ENCODE results near the gene LSM4.
"Not testable (repeated sequence)": the region's sequence is repeated elsewhere in the genome, so short reads cannot be mapped to it uniquely, and the experiment has no call there.

Gene LSM4

GRCh38 chr19:18328340-18329034 is 5.6 kb upstream of the LSM4 start:
- no peaks in the 10 kb centered on the region for H3K4me1 ChIP-seq (ENCODE audit: control insufficient read depth, insufficient read depth, low read length)
- peak overlapping the region; percentile 24; the same call in 1 of the 2 replicates for H3K4me3 ChIP-seq (ENCODE audit: low read length)
- H3K27me3 ChIP-seq (ENCODE audit: control insufficient read depth, insufficient read depth, low read length), result no peaks in the 10 kb centered on the region
- H3K36me3 ChIP-seq (ENCODE audit: control insufficient read depth, insufficient read depth, low read length), result no peaks in the 10 kb centered on the region
- no CpG with 5 or more reads among the region's 9 CpGs for WGBS (ENCODE audit: insufficient coverage, insufficient read length)
- no peak for DNase-seq (ENCODE audit: low read depth, low spot score)
- no peak overlapping the region for H3K27ac ChIP-seq (ENCODE audit: low read length)
- H3K9me3 ChIP-seq (ENCODE audit: control insufficient read depth, insufficient read depth, low read length), result no peaks in the 10 kb centered on the region

- Histone ChIP-seq H3K27me3 (ENCODE audit: control insufficient read depth, insufficient read depth, low read length) (no peaks in the 10 kb centered on the region), H3K9me3 (ENCODE audit: control insufficient read depth, insufficient read depth, low read length) (no peaks in the 10 kb centered on the region), H3K4me1 (ENCODE audit: control insufficient read depth, insufficient read depth, low read length) (no peaks in the 10 kb centered on the region), H3K4me3 (ENCODE audit: low read length) (no peak overlapping the region), H3K36me3 (ENCODE audit: control insufficient read depth, insufficient read depth, low read length) (no peaks in the 10 kb centered on the region), H3K27ac (ENCODE audit: low read length) (no peak overlapping the region)
- no peak for DNase-seq (ENCODE audit: low read depth, low spot score)
- no CpG with 5 or more reads among the region's 5 CpGs for WGBS (ENCODE audit: insufficient coverage, insufficient read length)
Observed at GRCh38 chr19:18326772-18327171, 3.9 kb upstream of the LSM4 start.

DNA sequence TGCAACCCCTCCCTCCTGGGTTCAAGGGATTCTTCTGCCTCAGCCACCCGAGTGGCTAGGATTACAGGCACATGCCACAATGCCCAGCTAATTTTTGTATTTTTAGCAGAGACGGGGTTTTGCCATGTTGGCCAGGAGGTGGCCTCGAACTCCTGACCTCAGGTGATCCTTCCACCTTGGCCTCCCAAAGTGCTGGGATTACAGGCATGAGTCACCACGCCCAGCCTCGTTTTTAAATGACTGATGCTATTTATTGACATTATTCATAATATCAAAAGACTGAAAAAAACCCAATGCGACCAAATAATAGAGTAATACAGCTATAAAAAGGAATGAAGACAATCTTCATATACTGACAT is 1.5 kb upstream of the LSM4 start:
- DNase-seq (ENCODE audit: low read depth, low spot score); H3K36me3 ChIP-seq (ENCODE audit: control insufficient read depth, insufficient read depth, low read length); H3K4me3 ChIP-seq (ENCODE audit: low read length); H3K27ac ChIP-seq (ENCODE audit: low read length); H3K9me3 ChIP-seq (ENCODE audit: control insufficient read depth, insufficient read depth, low read length); H3K27me3 ChIP-seq (ENCODE audit: control insufficient read depth, insufficient read depth, low read length); H3K4me1 ChIP-seq (ENCODE audit: control insufficient read depth, insufficient read depth, low read length): not testable (repeated sequence)
- no CpG with 5 or more reads among the region's 6 CpGs for WGBS (ENCODE audit: insufficient coverage, insufficient read length)

DNA sequence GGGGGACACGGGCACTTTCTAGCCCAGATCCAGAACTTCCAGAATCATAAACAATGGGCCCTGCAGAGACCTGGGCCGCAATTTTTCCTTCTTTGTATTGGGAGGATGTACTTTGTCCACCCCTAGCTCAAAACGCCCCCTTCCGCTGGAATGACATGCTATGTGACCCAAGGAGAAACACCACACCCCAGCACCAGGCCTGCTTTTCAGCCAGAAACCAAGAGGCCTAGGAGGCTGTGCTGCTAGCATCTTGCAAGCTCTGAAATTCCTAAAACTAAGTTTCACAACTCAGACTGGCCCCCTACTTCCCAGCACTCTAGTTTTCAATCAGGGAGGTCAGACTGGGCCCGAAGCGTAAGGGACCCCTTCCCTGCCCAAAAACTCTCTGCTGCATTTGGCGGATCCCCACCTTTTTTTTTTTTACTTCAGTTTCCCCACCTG is 538 bp downstream of the LSM4 start:
- no peaks in the 10 kb centered on the region for H3K27me3 ChIP-seq (ENCODE audit: control insufficient read depth, insufficient read depth, low read length)
- no peaks in the 10 kb centered on the region for H3K4me1 ChIP-seq (ENCODE audit: control insufficient read depth, insufficient read depth, low read length)
- DNase-seq (ENCODE audit: low read depth, low spot score), result no peak
- no peak overlapping the region for H3K27ac ChIP-seq (ENCODE audit: low read length)
- peak overlapping the region; percentile 65; the same call in 1 of the 2 replicates for H3K4me3 ChIP-seq (ENCODE audit: low read length)
- no CpG with 5 or more reads among the region's 7 CpGs for WGBS (ENCODE audit: insufficient coverage, insufficient read length)
- no peaks in the 10 kb centered on the region for H3K36me3 ChIP-seq (ENCODE audit: control insufficient read depth, insufficient read depth, low read length)
- no peaks in the 10 kb centered on the region for H3K9me3 ChIP-seq (ENCODE audit: control insufficient read depth, insufficient read depth, low read length)

- Histone ChIP-seq H3K4me3 (ENCODE audit: low read length) (no peak overlapping the region; the same call in 1 of the 2 replicates), H3K9me3 (ENCODE audit: control insufficient read depth, insufficient read depth, low read length) (no peaks in the 10 kb centered on the region), H3K4me1 (ENCODE audit: control insufficient read depth, insufficient read depth, low read length) (no peaks in the 10 kb centered on the region), H3K36me3 (ENCODE audit: control insufficient read depth, insufficient read depth, low read length) (no peaks in the 10 kb centered on the region), H3K27me3 (ENCODE audit: control insufficient read depth, insufficient read depth, low read length) (no peaks in the 10 kb centered on the region), H3K27ac (ENCODE audit: low read length) (no peak overlapping the region)
- no CpG with 5 or more reads among the region's 9 CpGs for WGBS (ENCODE audit: insufficient coverage, insufficient read length)
- DNase-seq (ENCODE audit: low read depth, low spot score), result no peak
Observed at GRCh38 chr19:18321734-18322102, 1.2 kb downstream of the LSM4 start.

DNA sequence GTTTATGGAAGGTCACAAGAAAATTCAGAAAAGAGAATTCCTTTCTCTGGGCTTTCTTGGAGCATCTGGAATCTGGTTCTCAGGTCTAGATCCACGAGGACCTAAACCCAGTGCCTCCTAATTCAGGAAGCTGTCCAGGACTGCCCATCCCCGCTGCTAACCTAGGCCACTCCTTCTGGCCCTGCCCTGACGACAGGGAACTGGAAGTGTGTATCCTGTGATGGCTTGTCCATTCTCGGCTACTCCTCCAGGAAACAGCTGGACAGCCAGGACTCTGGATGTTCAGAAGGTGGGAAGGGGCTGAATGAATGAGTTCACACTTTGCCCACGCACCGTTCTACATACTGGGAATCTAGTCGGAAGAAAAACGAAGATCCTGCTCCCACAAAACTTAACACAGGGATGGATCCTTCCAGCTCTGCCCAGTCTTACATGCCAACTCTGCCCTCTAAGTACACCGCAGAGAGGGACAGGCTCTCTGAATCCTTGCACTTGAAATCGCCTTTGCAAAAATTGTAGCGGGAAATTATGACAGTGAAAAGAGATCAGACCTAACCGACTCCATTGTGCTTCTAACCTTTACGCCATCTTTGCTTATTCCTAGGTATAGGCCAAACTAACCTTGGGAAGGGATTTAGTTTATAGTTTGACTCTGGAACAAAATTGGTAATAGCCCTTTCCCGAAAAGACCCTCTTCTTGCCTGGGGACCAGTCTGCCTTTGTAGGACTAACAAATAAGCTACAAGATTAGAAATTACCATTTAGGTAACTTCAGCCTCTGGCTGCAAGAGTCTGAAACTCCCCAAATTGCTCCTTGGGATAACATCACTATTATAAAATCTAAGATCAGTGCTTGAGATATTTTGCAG is 1.8 kb downstream of the LSM4 start:
- Histone ChIP-seq H3K4me3 (ENCODE audit: low read length) (no peak overlapping the region), H3K4me1 (ENCODE audit: control insufficient read depth, insufficient read depth, low read length) (no peaks in the 10 kb centered on the region), H3K27me3 (ENCODE audit: control insufficient read depth, insufficient read depth, low read length) (no peaks in the 10 kb centered on the region), H3K9me3 (ENCODE audit: control insufficient read depth, insufficient read depth, low read length) (no peaks in the 10 kb centered on the region), H3K36me3 (ENCODE audit: control insufficient read depth, insufficient read depth, low read length) (no peaks in the 10 kb centered on the region), H3K27ac (ENCODE audit: low read length) (no peak overlapping the region)
- no peak for DNase-seq (ENCODE audit: low read depth, low spot score)
- no CpG with 5 or more reads among the region's 14 CpGs for WGBS (ENCODE audit: insufficient coverage, insufficient read length)

GRCh38 chr19:18319591-18320135 is 3.2 kb downstream of the LSM4 start:
- no peaks in the 10 kb centered on the region for H3K4me1 ChIP-seq (ENCODE audit: control insufficient read depth, insufficient read depth, low read length)
- H3K36me3 ChIP-seq (ENCODE audit: control insufficient read depth, insufficient read depth, low read length), result no peaks in the 10 kb centered on the region

DNA sequence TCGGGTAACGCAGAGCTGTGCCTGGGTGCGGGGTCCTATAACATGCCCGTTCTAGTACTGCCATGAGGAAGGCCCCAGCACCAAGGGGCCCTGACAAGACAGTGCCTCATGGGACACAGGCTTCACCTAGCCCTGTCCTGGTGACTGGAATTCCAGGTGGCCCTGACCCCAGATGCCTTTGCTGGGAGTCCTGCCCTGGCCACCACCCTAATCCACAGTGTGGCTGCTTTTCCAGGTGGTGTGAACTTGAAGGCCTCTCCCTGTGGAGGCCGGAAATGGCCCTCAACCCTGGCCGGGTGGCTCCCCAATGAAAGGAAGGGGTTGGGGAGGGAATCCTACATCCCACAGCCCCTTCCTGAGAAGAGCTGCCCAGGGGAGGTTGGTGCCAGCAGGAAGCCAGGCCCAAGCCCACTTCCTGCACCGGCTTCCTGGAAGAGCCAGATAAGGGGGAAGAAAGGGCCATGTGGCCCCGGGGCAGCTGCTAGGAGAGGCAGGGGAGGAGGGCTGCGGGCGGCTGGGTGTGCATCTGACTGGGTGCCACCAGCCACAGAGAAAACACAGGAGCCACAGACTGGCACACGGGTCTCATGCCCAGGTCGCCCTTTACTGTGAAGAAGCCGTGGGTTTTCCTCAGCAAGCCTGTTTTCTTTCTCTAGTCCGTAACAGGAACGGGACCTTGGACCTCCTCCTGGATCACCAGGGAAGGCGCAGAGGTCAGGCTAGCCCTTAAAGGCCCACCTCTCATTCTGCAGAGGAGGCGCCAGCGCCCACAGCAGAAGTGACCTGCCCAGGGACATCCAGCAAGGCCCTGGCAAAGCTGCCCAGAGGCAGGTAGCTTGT is 4.7 kb downstream of the LSM4 start:
- no peak for DNase-seq (ENCODE audit: low read depth, low spot score)
- H3K27me3 ChIP-seq (ENCODE audit: control insufficient read depth, insufficient read depth, low read length), result no peaks in the 10 kb centered on the region
- 0 out of 2 replicates have a peak, but pooled peaks cover under 1% of the 10 kb centered on the region for H3K36me3 ChIP-seq (ENCODE audit: control insufficient read depth, insufficient read depth, low read length)
- H3K9me3 ChIP-seq (ENCODE audit: control insufficient read depth, insufficient read depth, low read length), result no peaks in the 10 kb centered on the region
- no peaks in the 10 kb centered on the region for H3K4me1 ChIP-seq (ENCODE audit: control insufficient read depth, insufficient read depth, low read length)
- H3K27ac ChIP-seq (ENCODE audit: low read length), result no peak overlapping the region
- H3K4me3 ChIP-seq (ENCODE audit: low read length), result no peak overlapping the region
- WGBS (ENCODE audit: insufficient coverage, insufficient read length), result no CpG with 5 or more reads among the region's 18 CpGs

More at GRCh38 chr19:18319591-18320135, 3.2 kb downstream of the LSM4 start:
- H3K9me3 ChIP-seq (ENCODE audit: control insufficient read depth, insufficient read depth, low read length), result no peaks in the 10 kb centered on the region
- no CpG with 5 or more reads among the region's 7 CpGs for WGBS (ENCODE audit: insufficient coverage, insufficient read length)
- no peak overlapping the region for H3K4me3 ChIP-seq (ENCODE audit: low read length)
- no peak for DNase-seq (ENCODE audit: low read depth, low spot score)
- H3K27ac ChIP-seq (ENCODE audit: low read length), result no peak overlapping the region
- H3K27me3 ChIP-seq (ENCODE audit: control insufficient read depth, insufficient read depth, low read length), result no peaks in the 10 kb centered on the region

- Histone ChIP-seq H3K36me3 (ENCODE audit: control insufficient read depth, insufficient read depth, low read length) (peaks cover 33% of the 10 kb centered on the region), H3K27ac (ENCODE audit: low read length) (no peak overlapping the region), H3K9me3 (ENCODE audit: control insufficient read depth, insufficient read depth, low read length) (no peaks in the 10 kb centered on the region), H3K4me1 (ENCODE audit: control insufficient read depth, insufficient read depth, low read length) (no peaks in the 10 kb centered on the region; the same call in 1 of the 2 replicates), H3K27me3 (ENCODE audit: control insufficient read depth, insufficient read depth, low read length) (no peaks in the 10 kb centered on the region), H3K4me3 (ENCODE audit: low read length) (no peak overlapping the region)
- no CpG with 5 or more reads among the region's 3 CpGs for WGBS (ENCODE audit: insufficient coverage, insufficient read length)
- DNase-seq (ENCODE audit: low read depth, low spot score), result no peak
Observed at GRCh38 chr19:18313398-18313797, 9.5 kb downstream of the LSM4 start.

DNA sequence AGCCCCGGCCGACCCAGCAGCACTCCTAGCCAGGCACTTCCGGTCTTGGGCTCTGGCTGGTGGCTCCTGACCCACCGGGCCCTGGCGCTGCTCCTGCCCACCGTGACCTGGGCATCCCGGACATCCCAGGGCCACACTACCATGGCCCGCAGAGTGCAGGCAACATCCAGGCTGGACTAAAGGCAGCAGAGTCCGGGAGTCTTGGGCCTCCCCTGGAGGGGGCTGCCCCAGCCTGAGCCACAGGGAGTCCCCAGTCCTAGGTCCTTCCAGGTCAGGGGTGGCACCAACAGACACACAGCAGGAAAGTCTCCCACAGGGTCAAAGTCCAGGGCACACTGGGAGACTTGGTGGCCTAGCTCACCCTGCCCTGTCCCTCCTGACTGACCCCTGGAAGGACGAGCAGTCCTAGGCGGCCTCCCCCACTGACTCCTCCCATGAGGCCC is 10.8 kb downstream of the LSM4 start:
- no peak for DNase-seq (ENCODE audit: low read depth, low spot score)
- no peak overlapping the region for H3K4me3 ChIP-seq (ENCODE audit: low read length)
- no peaks in the 10 kb centered on the region for H3K27me3 ChIP-seq (ENCODE audit: control insufficient read depth, insufficient read depth, low read length)
- peaks cover 41% of the 10 kb centered on the region for H3K36me3 ChIP-seq (ENCODE audit: control insufficient read depth, insufficient read depth, low read length)
- H3K9me3 ChIP-seq (ENCODE audit: control insufficient read depth, insufficient read depth, low read length), result no peaks in the 10 kb centered on the region
- no peaks in the 10 kb centered on the region; the same call in 1 of the 2 replicates for H3K4me1 ChIP-seq (ENCODE audit: control insufficient read depth, insufficient read depth, low read length)
- WGBS (ENCODE audit: insufficient coverage, insufficient read length), result no CpG with 5 or more reads among the region's 11 CpGs
- H3K27ac ChIP-seq (ENCODE audit: low read length), result no peak overlapping the region

Measured in iPS DF 6.9 (cell line).